HEK293 (cell line): ENCODE data around the gene TECTA.

Experiments
- CTCF ChIA-PET: fragments of 350-600 bp; formaldehyde crosslinking; extraction: SDS; loops from one replicate; lab custom pipeline; 2021; ENCODE audit warnings: antibody characterized with exemption; lab: Yijun Ruan, JAX
- POLR2A ChIA-PET: fragments of 300-600 bp; formaldehyde crosslinking; extraction: SDS; loops from one replicate; lab custom pipeline; 2020; ENCODE audit warnings: antibody characterized with exemption, inconsistent platforms; lab: Yijun Ruan, JAX
- H3K27ac ChIP-seq: fragments of 200-500 bp; sonication (Bioruptor generic); 2 replicates; pipeline ENCODE4 v1.5.1; 2014; ENCODE audit warnings: low read depth, low read length, control low read depth, inconsistent platforms; ENCODE audit errors: extremely low read depth
- H3K36me3 ChIP-seq, 2 experiments: fragments of 200-500 bp in 1 of 2; sonication (Bioruptor generic) in 1 of 2; 1 replicate in 1 of 2; 2 replicates in 1 of 2; pipeline ENCODE4 v1.5.1; 2014 to 2017; ENCODE audit warnings: inconsistent platforms in 2 of 2, low read length in 2 of 2; ENCODE audit not compliant: control insufficient read depth in 2 of 2, insufficient read depth in 1 of 2
- H3K4me1 ChIP-seq: fragments of 200-500 bp; sonication (Bioruptor generic); 2 replicates; pipeline ENCODE4 v1.5.1; 2014; ENCODE audit warnings: mild to moderate bottlenecking, low read length, inconsistent platforms; ENCODE audit not compliant: control insufficient read depth, insufficient read depth
- H3K4me3 ChIP-seq: 2 replicates; pipeline ENCODE4 v1.5.1; 2011; ENCODE audit warnings: low read depth, mild to moderate bottlenecking, control low read depth, low read length, moderate library complexity
- H3K9me3 ChIP-seq: fragments of 200-500 bp; sonication (Bioruptor generic); 2 replicates; pipeline ENCODE4 v1.5.1; 2014; ENCODE audit warnings: low read depth, low read length, inconsistent platforms; ENCODE audit not compliant: control insufficient read depth, insufficient read depth
- BCL11A ChIP-seq: fragments of 450-650 bp; formaldehyde crosslinking; IDR thresholded peaks from 2 replicates; pipeline ENCODE4 v1.5.1; 2016; ENCODE audit warnings: low read depth, missing biosample characterization, missing genetic modification characterization
- EGR2 ChIP-seq: fragments of 450-650 bp; formaldehyde crosslinking; IDR thresholded peaks from 2 replicates; pipeline ENCODE4 v1.5.1; 2016; ENCODE audit warnings: low read depth, missing biosample characterization, missing genetic modification characterization
- HOXA7 ChIP-seq: sonication (generic); formaldehyde crosslinking; IDR thresholded peaks from 2 replicates; pipeline ENCODE4 v1.8.1; 2022; ENCODE audit warnings: missing genetic modification reagents, borderline replicate concordance
- HOXD13 ChIP-seq: sonication (generic); formaldehyde crosslinking; IDR thresholded peaks from 2 replicates; pipeline ENCODE4 v1.8.0; 2022; ENCODE audit warnings: missing genetic modification reagents, borderline replicate concordance
- KLF7 ChIP-seq: fragments of 450-650 bp; formaldehyde crosslinking; IDR thresholded peaks from 2 replicates; pipeline ENCODE4 v1.5.1; 2016; ENCODE audit warnings: missing biosample characterization, missing genetic modification characterization, borderline replicate concordance
- KLF9 ChIP-seq: fragments of 450-650 bp; formaldehyde crosslinking; IDR thresholded peaks from 2 replicates; pipeline ENCODE4 v1.5.1; 2016; ENCODE audit warnings: missing biosample characterization, missing genetic modification characterization, low read depth
- PRDM1 ChIP-seq: fragments of 450-650 bp; formaldehyde crosslinking; IDR thresholded peaks from 2 replicates; pipeline ENCODE4; 2016; ENCODE audit warnings: missing biosample characterization, missing genetic modification characterization
- ZBTB8A ChIP-seq: fragments of 450-650 bp; formaldehyde crosslinking; IDR thresholded peaks from 2 replicates; pipeline ENCODE4 v1.5.1; 2016; ENCODE audit warnings: missing biosample characterization, missing genetic modification characterization
- ZFP41 ChIP-seq: fragments of 450-650 bp; formaldehyde crosslinking; IDR thresholded peaks from 2 replicates; pipeline ENCODE4 v1.5.1; 2016; ENCODE audit warnings: missing biosample characterization, missing genetic modification characterization, borderline replicate concordance
- ZNF157 ChIP-seq: fragments of 450-650 bp; formaldehyde crosslinking; IDR thresholded peaks from 2 replicates; pipeline ENCODE4 v1.5.1; 2016; ENCODE audit warnings: missing biosample characterization, missing genetic modification characterization
- ZNF211 ChIP-seq: fragments of 450-650 bp; formaldehyde crosslinking; IDR thresholded peaks from 2 replicates; pipeline ENCODE4 v1.5.1; 2016; ENCODE audit warnings: low read depth, missing biosample characterization, missing genetic modification characterization
- ZNF274 ChIP-seq, 2 experiments: fragments of 200-500 bp in 1 of 2; fragments of 450-650 bp in 1 of 2; sonication (Bioruptor generic) in 1 of 2; formaldehyde crosslinking in 1 of 2; IDR thresholded peaks; 2 replicates each; pipeline versions ENCODE4 v1.5.1 to v1.6.1; 2014 to 2016; ENCODE audit warnings: borderline replicate concordance in 1 of 2, inconsistent platforms in 1 of 2, low read length in 1 of 2, missing biosample characterization in 1 of 2, missing genetic modification characterization in 1 of 2
- ZNF350 ChIP-seq: fragments of 450-650 bp; formaldehyde crosslinking; IDR thresholded peaks from 2 replicates; pipeline ENCODE4 v1.5.0; 2017; ENCODE audit warnings: missing biosample characterization, mild to moderate bottlenecking, missing genetic modification characterization
- ZNF473 ChIP-seq: fragments of 450-650 bp; formaldehyde crosslinking; IDR thresholded peaks from 2 replicates; pipeline ENCODE4 v1.5.1; 2017; ENCODE audit warnings: missing biosample characterization, missing genetic modification characterization
- ZSCAN30 ChIP-seq: fragments of 450-650 bp; IDR thresholded peaks from 2 replicates; pipeline ENCODE4 v1.5.1; 2018; ENCODE audit warnings: missing biosample characterization, mild to moderate bottlenecking, missing genetic modification characterization, moderate library complexity
- TF ChIP-seq, protein P1 (sequence below): fragments of 450-650 bp; formaldehyde crosslinking; IDR thresholded peaks from 2 replicates; pipeline ENCODE4 v1.5.1; 2016; ENCODE audit warnings: missing biosample characterization, missing genetic modification characterization
- TF ChIP-seq, protein P2 (sequence below): fragments of 450-650 bp; formaldehyde crosslinking; IDR thresholded peaks from 2 replicates; pipeline ENCODE4 v1.5.1; 2016; ENCODE audit warnings: missing biosample characterization, missing genetic modification characterization
- TF ChIP-seq, protein P3 (sequence below): fragments of 450-650 bp; formaldehyde crosslinking; IDR thresholded peaks from 2 replicates; pipeline ENCODE4 v1.5.1; 2016; ENCODE audit warnings: missing biosample characterization, missing genetic modification characterization
- TF ChIP-seq, protein P4 (sequence below): fragments of 450-650 bp; formaldehyde crosslinking; IDR thresholded peaks from 2 replicates; pipeline ENCODE4 v1.5.1; 2016; ENCODE audit warnings: missing biosample characterization, missing genetic modification characterization
- TF ChIP-seq, protein P5 (sequence below): fragments of 450-650 bp; formaldehyde crosslinking; IDR thresholded peaks from 2 replicates; pipeline ENCODE4 v1.5.1; 2017; ENCODE audit warnings: missing biosample characterization, missing genetic modification characterization
- TF ChIP-seq, protein P6 (sequence below): fragments of 450-650 bp; formaldehyde crosslinking; IDR thresholded peaks from 2 replicates; pipeline ENCODE4 v1.5.1; 2016; ENCODE audit warnings: missing biosample characterization, missing genetic modification characterization

TECTA gene

DNA sequence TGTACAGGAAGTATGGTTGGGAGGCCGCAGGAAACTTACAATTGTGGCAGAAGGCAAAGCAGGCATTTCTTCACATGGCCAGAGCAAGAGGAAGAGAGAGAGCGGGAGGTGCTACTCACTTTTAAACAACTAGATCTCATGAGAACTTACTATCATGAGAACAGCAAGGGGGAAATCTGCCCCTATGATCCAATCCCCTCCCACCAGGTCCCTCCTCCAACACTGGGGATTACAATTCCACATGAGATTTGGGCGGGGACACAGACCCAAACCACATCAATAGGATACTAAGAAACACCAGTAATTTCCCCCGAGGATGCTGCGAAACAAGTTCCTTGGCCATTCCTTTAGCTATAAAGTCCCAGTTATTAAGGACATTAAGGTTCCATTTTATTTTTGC lies 97.4 kb downstream of the TECTA start:
- no peak for TF ChIP-seq ZNF350 (tag by site-specific recombination)
- no peak for TF ChIP-seq ZNF157 (tag by site-specific recombination)
- no peak for TF ChIP-seq HOXA7 (CRISPR knock-in tag)
- TF ChIP-seq, protein P1, sequence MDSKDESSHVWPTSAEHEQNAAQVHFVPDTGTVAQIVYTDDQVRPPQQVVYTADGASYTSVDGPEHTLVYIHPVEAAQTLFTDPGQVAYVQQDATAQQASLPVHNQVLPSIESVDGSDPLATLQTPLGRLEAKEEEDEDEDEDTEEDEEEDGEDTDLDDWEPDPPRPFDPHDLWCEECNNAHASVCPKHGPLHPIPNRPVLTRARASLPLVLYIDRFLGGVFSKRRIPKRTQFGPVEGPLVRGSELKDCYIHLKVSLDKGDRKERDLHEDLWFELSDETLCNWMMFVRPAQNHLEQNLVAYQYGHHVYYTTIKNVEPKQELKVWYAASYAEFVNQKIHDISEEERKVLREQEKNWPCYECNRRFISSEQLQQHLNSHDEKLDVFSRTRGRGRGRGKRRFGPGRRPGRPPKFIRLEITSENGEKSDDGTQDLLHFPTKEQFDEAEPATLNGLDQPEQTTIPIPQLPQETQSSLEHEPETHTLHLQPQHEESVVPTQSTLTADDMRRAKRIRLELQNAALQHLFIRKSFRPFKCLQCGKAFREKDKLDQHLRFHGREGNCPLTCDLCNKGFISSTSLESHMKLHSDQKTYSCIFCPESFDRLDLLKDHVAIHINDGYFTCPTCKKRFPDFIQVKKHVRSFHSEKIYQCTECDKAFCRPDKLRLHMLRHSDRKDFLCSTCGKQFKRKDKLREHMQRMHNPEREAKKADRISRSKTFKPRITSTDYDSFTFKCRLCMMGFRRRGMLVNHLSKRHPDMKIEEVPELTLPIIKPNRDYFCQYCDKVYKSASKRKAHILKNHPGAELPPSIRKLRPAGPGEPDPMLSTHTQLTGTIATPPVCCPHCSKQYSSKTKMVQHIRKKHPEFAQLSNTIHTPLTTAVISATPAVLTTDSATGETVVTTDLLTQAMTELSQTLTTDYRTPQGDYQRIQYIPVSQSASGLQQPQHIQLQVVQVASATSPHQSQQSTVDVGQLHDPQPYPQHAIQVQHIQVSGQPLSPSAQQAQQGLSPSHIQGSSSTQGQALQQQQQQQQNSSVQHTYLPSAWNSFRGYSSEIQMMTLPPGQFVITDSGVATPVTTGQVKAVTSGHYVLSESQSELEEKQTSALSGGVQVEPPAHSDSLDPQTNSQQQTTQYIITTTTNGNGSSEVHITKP: no peak
- TF ChIP-seq BCL11A (tag by site-specific recombination): no peak
- TF ChIP-seq ZBTB8A (tag by site-specific recombination): no peak
- TF ChIP-seq, protein P2, sequence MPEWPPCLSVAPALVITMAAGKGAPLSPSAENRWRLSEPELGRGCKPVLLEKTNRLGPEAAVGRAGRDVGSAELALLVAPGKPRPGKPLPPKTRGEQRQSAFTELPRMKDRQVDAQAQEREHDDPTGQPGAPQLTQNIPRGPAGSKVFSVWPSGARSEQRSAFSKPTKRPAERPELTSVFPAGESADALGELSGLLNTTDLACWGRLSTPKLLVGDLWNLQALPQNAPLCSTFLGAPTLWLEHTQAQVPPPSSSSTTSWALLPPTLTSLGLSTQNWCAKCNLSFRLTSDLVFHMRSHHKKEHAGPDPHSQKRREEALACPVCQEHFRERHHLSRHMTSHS (tag by site-specific recombination): no peak
- TF ChIP-seq, protein P3, sequence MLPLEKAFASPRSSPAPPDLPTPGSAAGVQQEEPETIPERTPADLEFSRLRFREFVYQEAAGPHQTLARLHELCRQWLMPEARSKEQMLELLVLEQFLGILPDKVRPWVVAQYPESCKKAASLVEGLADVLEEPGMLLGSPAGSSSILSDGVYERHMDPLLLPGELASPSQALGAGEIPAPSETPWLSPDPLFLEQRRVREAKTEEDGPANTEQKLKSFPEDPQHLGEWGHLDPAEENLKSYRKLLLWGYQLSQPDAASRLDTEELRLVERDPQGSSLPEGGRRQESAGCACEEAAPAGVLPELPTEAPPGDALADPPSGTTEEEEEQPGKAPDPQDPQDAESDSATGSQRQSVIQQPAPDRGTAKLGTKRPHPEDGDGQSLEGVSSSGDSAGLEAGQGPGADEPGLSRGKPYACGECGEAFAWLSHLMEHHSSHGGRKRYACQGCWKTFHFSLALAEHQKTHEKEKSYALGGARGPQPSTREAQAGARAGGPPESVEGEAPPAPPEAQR (tag by site-specific recombination): no peak
- TF ChIP-seq KLF7: no peak
- TF ChIP-seq ZFP41: no peak
- TF ChIP-seq KLF9 (tag by site-specific recombination): no peak
- TF ChIP-seq, protein P4, sequence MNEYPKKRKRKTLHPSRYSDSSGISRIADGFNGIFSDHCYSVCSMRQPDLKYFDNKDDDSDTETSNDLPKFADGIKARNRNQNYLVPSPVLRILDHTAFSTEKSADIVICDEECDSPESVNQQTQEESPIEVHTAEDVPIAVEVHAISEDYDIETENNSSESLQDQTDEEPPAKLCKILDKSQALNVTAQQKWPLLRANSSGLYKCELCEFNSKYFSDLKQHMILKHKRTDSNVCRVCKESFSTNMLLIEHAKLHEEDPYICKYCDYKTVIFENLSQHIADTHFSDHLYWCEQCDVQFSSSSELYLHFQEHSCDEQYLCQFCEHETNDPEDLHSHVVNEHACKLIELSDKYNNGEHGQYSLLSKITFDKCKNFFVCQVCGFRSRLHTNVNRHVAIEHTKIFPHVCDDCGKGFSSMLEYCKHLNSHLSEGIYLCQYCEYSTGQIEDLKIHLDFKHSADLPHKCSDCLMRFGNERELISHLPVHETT (tag by site-specific recombination): no peak
- TF ChIP-seq ZSCAN30 (tag by site-specific recombination): no peak
- TF ChIP-seq HOXD13 (CRISPR knock-in tag): no peak
- no peak for TF ChIP-seq ZNF473 (tag by site-specific recombination)
- TF ChIP-seq PRDM1: no peak
- no peak for TF ChIP-seq ZNF274 (IDR thresholded peaks at IDR 0.05; ENCODE audit: low read length)
- TF ChIP-seq ZNF274 (tag by site-specific recombination; IDR thresholded peaks at IDR 0.05; ENCODE audit: borderline replicate concordance): no peak
- Histone ChIP-seq H3K27ac (no peak overlapping the region), H3K4me3 (no peak overlapping the region)

DNA sequence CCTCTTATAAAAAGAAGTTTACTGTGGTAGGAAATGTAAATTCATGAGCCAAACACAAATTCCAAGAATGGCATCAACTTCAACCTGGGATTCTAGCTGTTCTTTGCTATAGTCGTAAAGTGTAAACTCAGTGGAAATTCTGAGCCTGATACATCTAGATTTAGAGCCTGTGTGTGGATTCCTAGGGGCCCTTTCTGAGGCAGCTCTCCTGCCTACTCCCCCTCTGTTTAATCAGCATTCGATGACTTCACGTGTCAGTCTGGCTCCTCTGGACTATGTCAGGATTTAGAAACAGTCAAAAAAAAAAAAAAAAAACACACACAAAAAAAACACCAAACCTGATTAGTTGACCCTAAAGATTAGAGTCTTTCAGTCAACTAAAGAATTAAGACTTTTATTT lies 98.5 kb downstream of the TECTA start:
- Histone ChIP-seq H3K4me3 (no peak overlapping the region), H3K4me1 (no peaks in the 10 kb centered on the region), H3K36me3 (no peaks in the 10 kb centered on the region), H3K27ac (no peak overlapping the region)
- CTCF ChIA-PET: no interaction called here
- TF ChIP-seq PRDM1 (no peak), EGR2 (tag by site-specific recombination) (no peak), ZNF211 (tag by site-specific recombination) (no peak)
- TF ChIP-seq, protein P5, sequence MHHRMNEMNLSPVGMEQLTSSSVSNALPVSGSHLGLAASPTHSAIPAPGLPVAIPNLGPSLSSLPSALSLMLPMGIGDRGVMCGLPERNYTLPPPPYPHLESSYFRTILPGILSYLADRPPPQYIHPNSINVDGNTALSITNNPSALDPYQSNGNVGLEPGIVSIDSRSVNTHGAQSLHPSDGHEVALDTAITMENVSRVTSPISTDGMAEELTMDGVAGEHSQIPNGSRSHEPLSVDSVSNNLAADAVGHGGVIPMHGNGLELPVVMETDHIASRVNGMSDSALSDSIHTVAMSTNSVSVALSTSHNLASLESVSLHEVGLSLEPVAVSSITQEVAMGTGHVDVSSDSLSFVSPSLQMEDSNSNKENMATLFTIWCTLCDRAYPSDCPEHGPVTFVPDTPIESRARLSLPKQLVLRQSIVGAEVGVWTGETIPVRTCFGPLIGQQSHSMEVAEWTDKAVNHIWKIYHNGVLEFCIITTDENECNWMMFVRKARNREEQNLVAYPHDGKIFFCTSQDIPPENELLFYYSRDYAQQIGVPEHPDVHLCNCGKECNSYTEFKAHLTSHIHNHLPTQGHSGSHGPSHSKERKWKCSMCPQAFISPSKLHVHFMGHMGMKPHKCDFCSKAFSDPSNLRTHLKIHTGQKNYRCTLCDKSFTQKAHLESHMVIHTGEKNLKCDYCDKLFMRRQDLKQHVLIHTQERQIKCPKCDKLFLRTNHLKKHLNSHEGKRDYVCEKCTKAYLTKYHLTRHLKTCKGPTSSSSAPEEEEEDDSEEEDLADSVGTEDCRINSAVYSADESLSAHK: 0 out of 2 replicates have a peak, but pooled peaks have one; percentile 33
- TF ChIP-seq, protein P6, sequence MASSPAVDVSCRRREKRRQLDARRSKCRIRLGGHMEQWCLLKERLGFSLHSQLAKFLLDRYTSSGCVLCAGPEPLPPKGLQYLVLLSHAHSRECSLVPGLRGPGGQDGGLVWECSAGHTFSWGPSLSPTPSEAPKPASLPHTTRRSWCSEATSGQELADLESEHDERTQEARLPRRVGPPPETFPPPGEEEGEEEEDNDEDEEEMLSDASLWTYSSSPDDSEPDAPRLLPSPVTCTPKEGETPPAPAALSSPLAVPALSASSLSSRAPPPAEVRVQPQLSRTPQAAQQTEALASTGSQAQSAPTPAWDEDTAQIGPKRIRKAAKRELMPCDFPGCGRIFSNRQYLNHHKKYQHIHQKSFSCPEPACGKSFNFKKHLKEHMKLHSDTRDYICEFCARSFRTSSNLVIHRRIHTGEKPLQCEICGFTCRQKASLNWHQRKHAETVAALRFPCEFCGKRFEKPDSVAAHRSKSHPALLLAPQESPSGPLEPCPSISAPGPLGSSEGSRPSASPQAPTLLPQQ (tag by site-specific recombination): no peak
- TF ChIP-seq, all 188 proteins: peak for 1
- H3K9me3 ChIP-seq: no peaks in the 10 kb centered on the region
- POLR2A ChIA-PET: no interaction called here

More for the DNA sequence above, 97.4 kb downstream of the TECTA start:
- Histone ChIP-seq H3K36me3 (no peaks in the 10 kb centered on the region), H3K4me1 (no peaks in the 10 kb centered on the region), H3K9me3 (no peaks in the 10 kb centered on the region)
- CTCF ChIA-PET: interaction anchor here (0.6 kb wide), 1 partner anchor 78 kb away, joined by 4 read pairs; no protein-coding TSS in a partner anchor
- POLR2A ChIA-PET: no interaction called here
